Spleen (tissue), 7 donors: ENCODE results near the gene IL19.

ENCODE experiments used
- CTCF ChIP-seq, 11 experiments: fragments of 200-600 bp in 7 of 11; fragments of 450-650 bp in 4 of 11; sonication (generic) in 4 of 11; IDR thresholded peaks in 8 of 11; conservative IDR thresholded peaks in 3 of 11; 1 replicate in 7 of 11; 2 replicates in 4 of 11; pipeline versions ENCODE4 v1.4.0 to v1.8.0; 2016 to 2021; ENCODE audit warnings: antibody characterized with exemption in 11 of 11, inconsistent platforms in 4 of 11, mild to moderate bottlenecking in 1 of 11
- POLR2A ChIP-seq, 3 donors: fragments of 450-650 bp; IDR thresholded peaks; one replicate each; pipeline ENCODE4 v1.5.1; 2017; ENCODE audit warnings: antibody characterized with exemption in 3 of 3, mild to moderate bottlenecking in 1 of 3
- POLR2AphosphoS5 ChIP-seq, 3 donors: sonication (generic); formaldehyde crosslinking; IDR thresholded peaks; one replicate each; pipeline ENCODE4 v1.5.1; 2017; ENCODE audit warnings: antibody characterized with exemption in 3 of 3
- donor health status: DM: no; HTN: no; CAD: no; lungs with moderate emphysema.
- donor health status: DM: no; HTN: no; CAD: no.
- donor health status: DM: no; HTN: no; CAD: no.

- no peak for TF ChIP-seq POLR2AphosphoS5 (IDR thresholded peaks at IDR 0.05)
- no peak for TF ChIP-seq CTCF (IDR thresholded peaks at IDR 0.05 in 8 of 11, conservative IDR thresholded peaks at IDR 0.05 in 3 of 11)
- no peak for TF ChIP-seq POLR2A (IDR thresholded peaks at IDR 0.05)
Observed at GRCh38 chr1:206753141-206753540, 17.4 kb upstream of the IL19 start.
